Lower leg skin (tissue), 3 donors: ENCODE results near the gene GFPT1.

Source experiments
- POLR2A ChIP-seq, 2 donors: fragments of 450-650 bp; IDR thresholded peaks; one replicate each; pipeline ENCODE4 v1.6.1; 2016 to 2017; ENCODE audit warnings: antibody characterized with exemption in 2 of 2, mild to moderate bottlenecking in 1 of 2, moderate library complexity in 1 of 2
- TF ChIP-seq, protein P1 (sequence below), 3 donors: fragments of 450-650 bp; IDR thresholded peaks; one replicate each; pipeline ENCODE4 v1.5.1; 2016; ENCODE audit warnings: antibody characterized with exemption in 3 of 3, mild to moderate bottlenecking in 3 of 3, moderate library complexity in 2 of 3

DNA sequence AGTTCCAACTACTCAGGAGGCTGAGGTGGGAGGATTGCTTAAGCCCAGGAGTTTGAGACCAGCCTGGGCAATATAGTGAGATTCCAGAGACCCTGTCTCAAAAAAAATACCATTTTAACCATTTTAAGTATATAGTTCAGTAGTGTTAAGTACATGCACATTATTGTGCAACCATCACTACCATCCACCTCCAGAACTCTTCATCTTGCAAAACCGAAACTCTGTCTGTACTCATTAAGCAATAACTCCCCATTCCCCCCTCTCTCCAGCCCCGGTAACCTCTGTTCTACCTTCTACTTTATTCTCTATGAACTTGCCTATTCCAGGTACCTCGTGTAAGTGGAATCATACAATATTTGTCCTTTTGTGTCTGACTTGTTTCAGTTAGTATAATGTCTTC lies 86.4 kb downstream of the GFPT1 start:
- TF ChIP-seq, protein P1, sequence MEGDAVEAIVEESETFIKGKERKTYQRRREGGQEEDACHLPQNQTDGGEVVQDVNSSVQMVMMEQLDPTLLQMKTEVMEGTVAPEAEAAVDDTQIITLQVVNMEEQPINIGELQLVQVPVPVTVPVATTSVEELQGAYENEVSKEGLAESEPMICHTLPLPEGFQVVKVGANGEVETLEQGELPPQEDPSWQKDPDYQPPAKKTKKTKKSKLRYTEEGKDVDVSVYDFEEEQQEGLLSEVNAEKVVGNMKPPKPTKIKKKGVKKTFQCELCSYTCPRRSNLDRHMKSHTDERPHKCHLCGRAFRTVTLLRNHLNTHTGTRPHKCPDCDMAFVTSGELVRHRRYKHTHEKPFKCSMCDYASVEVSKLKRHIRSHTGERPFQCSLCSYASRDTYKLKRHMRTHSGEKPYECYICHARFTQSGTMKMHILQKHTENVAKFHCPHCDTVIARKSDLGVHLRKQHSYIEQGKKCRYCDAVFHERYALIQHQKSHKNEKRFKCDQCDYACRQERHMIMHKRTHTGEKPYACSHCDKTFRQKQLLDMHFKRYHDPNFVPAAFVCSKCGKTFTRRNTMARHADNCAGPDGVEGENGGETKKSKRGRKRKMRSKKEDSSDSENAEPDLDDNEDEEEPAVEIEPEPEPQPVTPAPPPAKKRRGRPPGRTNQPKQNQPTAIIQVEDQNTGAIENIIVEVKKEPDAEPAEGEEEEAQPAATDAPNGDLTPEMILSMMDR (IDR thresholded peaks at IDR 0.05), result no peak
- TF ChIP-seq POLR2A (IDR thresholded peaks at IDR 0.05), result no peak
